ENCODE measurements around the gene TBCK. TPM values are rescaled to one million over a fixed set of nuclear protein-coding genes. Genes with fewer than 3 reads are reported as not detected.
"Not testable (repeated sequence)": the region's sequence is repeated elsewhere in the genome, so short reads cannot be mapped to it uniquely, and the experiment has no call there.

TBCK gene
- total RNA-seq, 2 experiments from 2014 or later = 20.2 to 22.0 TPM

- POLR2A ChIA-PET = not testable (repeated sequence)
These were observed 196.0 kb downstream of the TBCK start for GRCh38 chr4:106119949-106120555.

GRCh38 chr4:106116025-106116424 lies 200.0 kb downstream of the TBCK start:
- POLR2A ChIA-PET = no interaction called here
- CTCF ChIA-PET = no interaction called here
- no peaks in the 10 kb centered on the region for H3K27me3 Mint-ChIP-seq

More at GRCh38 chr4:106119949-106120555, 196.0 kb downstream of the TBCK start:
- H3K27ac Mint-ChIP-seq; H3K4me3 Mint-ChIP-seq; H3K4me1 Mint-ChIP-seq (ENCODE audit: low read depth); H3K27me3 Mint-ChIP-seq; DNase-seq; CTCF ChIA-PET; intact Hi-C loops (cut with micrococcal nuclease); H3K9me3 Mint-ChIP-seq: not testable (repeated sequence)
- H3K36me3 Mint-ChIP-seq = peaks cover 31% of the 10 kb centered on the region

DNA sequence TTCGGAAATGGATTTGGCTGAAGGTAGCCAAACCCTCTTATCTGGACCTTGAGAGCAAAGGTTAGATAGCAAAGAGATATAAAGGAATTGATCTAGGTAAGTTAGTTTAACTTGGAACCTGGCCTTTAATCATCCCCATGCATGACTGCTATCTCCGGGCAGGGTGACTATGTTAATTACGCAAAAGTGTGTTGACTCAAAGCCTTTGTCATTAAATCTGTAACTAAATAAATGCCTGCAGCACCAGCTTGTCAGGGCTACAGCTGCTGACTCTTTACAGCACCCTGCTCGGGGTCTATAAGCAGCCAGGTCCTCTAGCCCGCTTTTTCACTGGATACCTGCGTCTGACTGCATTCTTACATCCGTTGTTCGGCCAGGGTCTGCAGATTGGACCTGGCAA lies 201.7 kb downstream of the TBCK start:
- H3K4me3 Mint-ChIP-seq = no peak overlapping the region
- no peaks in the 10 kb centered on the region for H3K27me3 Mint-ChIP-seq
- no peak overlapping the region for H3K27ac Mint-ChIP-seq
- no peaks in the 10 kb centered on the region for H3K4me1 Mint-ChIP-seq (ENCODE audit: low read depth)
- H3K9me3 Mint-ChIP-seq = peaks cover 54% of the 10 kb centered on the region
- intact Hi-C loops (cut with micrococcal nuclease) = no loop called here
- H3K36me3 Mint-ChIP-seq = peaks cover 71% of the 10 kb centered on the region
- no peak for DNase-seq
- ChIA-PET POLR2A (no interaction called here), CTCF (no interaction called here)

More at GRCh38 chr4:106116025-106116424, 200.0 kb downstream of the TBCK start:
- intact Hi-C loops (cut with micrococcal nuclease) = no loop called here
- H3K4me3 Mint-ChIP-seq = no peak overlapping the region
- no peak for DNase-seq
- H3K9me3 Mint-ChIP-seq = peaks cover 37% of the 10 kb centered on the region
- H3K36me3 Mint-ChIP-seq = peaks cover 58% of the 10 kb centered on the region
- no peaks in the 10 kb centered on the region for H3K4me1 Mint-ChIP-seq (ENCODE audit: low read depth)
- no peak overlapping the region for H3K27ac Mint-ChIP-seq

GRCh38 chr4:106111778-106112469 lies 204.1 kb downstream of the TBCK start:
- POLR2A ChIA-PET; H3K27ac Mint-ChIP-seq; H3K4me1 Mint-ChIP-seq (ENCODE audit: low read depth); H3K4me3 Mint-ChIP-seq; intact Hi-C loops (cut with micrococcal nuclease); DNase-seq; H3K27me3 Mint-ChIP-seq: not testable (repeated sequence)
- Mint-ChIP-seq H3K36me3 (peaks cover 88% of the 10 kb centered on the region), H3K9me3 (peaks cover 58% of the 10 kb centered on the region)
- CTCF ChIA-PET = interaction anchor here (0.6 kb wide), 1 partner anchor 255 kb away, joined by 3 read pairs; no protein-coding TSS in a partner anchor

DNA sequence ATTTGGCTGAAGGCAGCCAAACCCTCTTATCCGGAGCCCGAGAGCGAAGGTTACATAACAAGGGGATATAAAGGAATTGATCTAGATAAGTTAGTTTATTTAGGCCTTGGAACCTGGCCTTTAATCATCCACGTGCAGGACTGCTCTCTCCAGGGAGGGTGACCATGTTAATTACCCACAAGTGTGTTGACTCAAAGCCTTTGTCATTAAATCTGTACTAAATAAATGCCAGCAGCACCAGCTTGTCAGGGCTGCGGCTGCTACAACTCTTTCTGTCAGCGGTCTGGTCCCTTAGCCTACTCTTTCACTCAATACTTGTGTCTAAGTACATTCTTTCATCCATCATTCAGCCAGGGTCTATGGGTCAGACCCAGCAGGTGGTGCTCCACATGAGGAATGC lies 206.1 kb downstream of the TBCK start:
- ChIA-PET POLR2A (no interaction called here), CTCF (no interaction called here)
- DNase-seq = no peak
- intact Hi-C loops (cut with micrococcal nuclease) = no loop called here
- Mint-ChIP-seq H3K27me3 (no peaks in the 10 kb centered on the region), H3K9me3 (peaks cover 54% of the 10 kb centered on the region), H3K4me1 (ENCODE audit: low read depth) (no peaks in the 10 kb centered on the region), H3K27ac (no peak overlapping the region), H3K4me3 (no peak overlapping the region), H3K36me3 (peaks cover 92% of the 10 kb centered on the region)

DNA sequence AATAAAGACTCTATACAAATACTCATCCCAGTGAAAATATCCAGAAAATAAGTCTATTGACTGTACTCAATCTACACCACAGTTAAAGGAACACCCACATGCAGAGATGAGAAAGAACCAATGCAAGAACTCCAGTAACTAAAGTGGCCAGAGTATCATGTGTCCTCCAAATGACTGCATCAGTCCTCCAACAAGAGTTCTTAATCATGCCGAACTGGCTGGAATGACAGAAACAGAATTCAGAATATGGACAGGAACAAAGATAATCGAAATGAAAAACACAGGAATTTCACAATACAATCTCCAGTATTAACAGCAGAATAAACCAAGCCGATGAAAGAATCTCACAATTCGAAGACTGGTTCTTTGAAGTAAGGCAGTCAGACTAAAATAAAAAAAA lies 210.3 kb downstream of the TBCK start:
- Mint-ChIP-seq H3K4me1 (ENCODE audit: low read depth) (no peaks in the 10 kb centered on the region), H3K27me3 (no peaks in the 10 kb centered on the region), H3K36me3 (peaks cover 70% of the 10 kb centered on the region), H3K9me3 (peaks cover 19% of the 10 kb centered on the region), H3K4me3 (no peak overlapping the region), H3K27ac (no peak overlapping the region)
- ChIA-PET CTCF (no interaction called here), POLR2A (no interaction called here)
- intact Hi-C loops (cut with micrococcal nuclease) = no loop called here
- DNase-seq = no peak

- POLR2A ChIA-PET = no interaction called here
These were observed 211.7 kb downstream of the TBCK start for GRCh38 chr4:106104276-106104675.

GRCh38 chr4:106096454-106096853 lies 219.6 kb downstream of the TBCK start:
- POLR2A ChIA-PET = no interaction called here
- no peak for DNase-seq
- intact Hi-C loops (cut with micrococcal nuclease) = no loop called here
- Mint-ChIP-seq H3K27me3 (no peaks in the 10 kb centered on the region), H3K4me1 (ENCODE audit: low read depth) (no peaks in the 10 kb centered on the region), H3K9me3 (peaks cover 11% of the 10 kb centered on the region), H3K27ac (no peak overlapping the region), H3K4me3 (no peak overlapping the region), H3K36me3 (peaks cover 56% of the 10 kb centered on the region)
- CTCF ChIA-PET = no interaction called here

More at GRCh38 chr4:106104276-106104675, 211.7 kb downstream of the TBCK start:
- no peaks in the 10 kb centered on the region for H3K4me1 Mint-ChIP-seq (ENCODE audit: low read depth)
- peaks cover 5% of the 10 kb centered on the region for H3K9me3 Mint-ChIP-seq
- CTCF ChIA-PET = no interaction called here
- no peaks in the 10 kb centered on the region for H3K27me3 Mint-ChIP-seq
- peaks cover 61% of the 10 kb centered on the region for H3K36me3 Mint-ChIP-seq
- H3K27ac Mint-ChIP-seq = no peak overlapping the region
- H3K4me3 Mint-ChIP-seq = no peak overlapping the region
- intact Hi-C loops (cut with micrococcal nuclease) = no loop called here
- no peak for DNase-seq

DNA sequence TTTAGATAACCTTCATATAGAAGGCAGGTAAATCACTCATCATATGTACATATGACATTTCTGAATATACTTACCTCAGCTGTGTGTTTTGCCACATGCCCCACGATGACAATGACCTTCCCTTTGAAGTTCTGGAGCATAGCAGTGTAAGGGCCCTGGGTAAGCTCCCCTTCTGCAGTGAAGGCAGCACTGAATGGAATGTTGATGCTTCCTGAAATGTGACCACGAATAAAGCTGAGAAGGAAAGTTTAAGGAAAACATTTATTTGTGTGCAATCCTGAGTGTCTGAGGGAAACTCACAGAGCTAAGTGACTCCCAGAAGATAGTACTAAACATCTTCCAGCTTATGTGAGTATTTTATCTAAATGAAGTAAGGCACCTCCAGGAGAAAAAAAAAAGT lies 220.6 kb downstream of the TBCK start:
- H3K9me3 Mint-ChIP-seq = peaks cover 22% of the 10 kb centered on the region
- no peaks in the 10 kb centered on the region for H3K4me1 Mint-ChIP-seq (ENCODE audit: low read depth)
- peaks cover 60% of the 10 kb centered on the region for H3K36me3 Mint-ChIP-seq
- no peak for DNase-seq
- POLR2A ChIA-PET = no interaction called here
- intact Hi-C loops (cut with micrococcal nuclease) = no loop called here
- no peaks in the 10 kb centered on the region for H3K27me3 Mint-ChIP-seq
- no peak overlapping the region for H3K27ac Mint-ChIP-seq
- CTCF ChIA-PET = no interaction called here
- H3K4me3 Mint-ChIP-seq = no peak overlapping the region

DNA sequence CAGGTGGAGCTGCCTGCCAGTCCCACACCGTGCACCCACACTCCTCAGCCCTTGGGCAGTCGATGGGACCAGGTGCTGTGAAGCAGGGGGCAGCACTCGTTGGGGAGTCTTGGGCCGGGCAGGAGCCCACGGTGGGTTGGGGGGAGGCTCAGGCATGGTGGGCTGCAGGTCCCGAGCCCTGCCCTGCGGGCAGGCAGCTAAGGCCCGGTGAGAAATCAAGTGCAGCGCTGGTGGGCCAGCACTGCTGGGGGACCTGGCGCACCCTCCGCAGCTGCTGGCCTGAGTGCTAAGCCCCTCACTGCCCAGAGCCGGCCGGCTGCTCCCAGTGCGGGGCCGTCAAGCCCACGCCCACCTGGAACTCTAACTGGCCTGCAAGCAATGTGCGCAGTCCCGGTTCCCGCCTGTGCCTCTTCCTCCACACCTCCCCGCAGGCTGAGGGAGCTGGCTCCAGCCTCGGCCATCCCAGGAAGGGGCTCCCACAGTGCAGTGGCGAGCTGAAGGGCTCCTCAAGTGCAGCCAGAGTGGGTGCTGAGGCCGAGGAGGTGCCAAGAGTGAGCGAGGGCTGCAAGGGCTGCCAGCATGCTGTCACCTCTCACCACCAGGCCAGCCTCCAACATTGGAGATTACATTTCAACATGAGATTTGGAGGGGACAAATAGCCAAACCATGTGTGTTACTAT lies 223.5 kb downstream of the TBCK start:
- peaks cover 82% of the 10 kb centered on the region for H3K36me3 Mint-ChIP-seq
- no peaks in the 10 kb centered on the region for H3K27me3 Mint-ChIP-seq
- no peak for DNase-seq
- POLR2A ChIA-PET = no interaction called here
- intact Hi-C loops (cut with micrococcal nuclease) = no loop called here
- CTCF ChIA-PET = no interaction called here
- peaks cover 48% of the 10 kb centered on the region for H3K9me3 Mint-ChIP-seq
- no peak overlapping the region for H3K4me3 Mint-ChIP-seq
- H3K4me1 Mint-ChIP-seq (ENCODE audit: low read depth) = no peaks in the 10 kb centered on the region
- no peak overlapping the region for H3K27ac Mint-ChIP-seq

GRCh38 chr4:106090826-106091225 lies 225.2 kb downstream of the TBCK start:
- Mint-ChIP-seq H3K27me3 (no peaks in the 10 kb centered on the region), H3K27ac (no peak overlapping the region), H3K4me3 (no peak overlapping the region), H3K36me3 (peaks cover 88% of the 10 kb centered on the region), H3K9me3 (peaks cover 60% of the 10 kb centered on the region), H3K4me1 (ENCODE audit: low read depth) (no peaks in the 10 kb centered on the region)
- CTCF ChIA-PET = no interaction called here
- intact Hi-C loops (cut with micrococcal nuclease) = no loop called here
- no peak for DNase-seq
- POLR2A ChIA-PET = no interaction called here

DNA sequence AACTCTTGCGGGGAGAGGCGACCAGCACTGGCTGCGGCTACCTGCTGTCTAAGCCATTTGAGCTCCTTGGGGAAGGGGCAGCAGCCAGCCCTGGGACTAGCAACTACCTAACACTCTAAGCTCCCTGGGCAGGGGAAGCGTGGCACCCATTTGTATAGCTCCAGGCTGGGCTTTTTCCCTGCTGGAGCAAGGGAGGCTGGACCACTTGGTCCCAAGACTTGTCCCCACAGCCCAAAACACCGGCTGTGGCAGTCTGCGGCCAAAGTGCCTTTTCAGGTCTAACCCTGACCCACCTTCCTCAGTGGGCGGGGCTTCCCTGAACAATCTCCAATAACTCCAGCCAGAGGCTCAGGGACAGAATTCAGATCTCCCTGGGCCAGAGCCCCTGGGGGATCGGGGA lies 232.9 kb downstream of the TBCK start:
- no peak for DNase-seq
- Mint-ChIP-seq H3K4me1 (ENCODE audit: low read depth) (no peaks in the 10 kb centered on the region), H3K27me3 (no peaks in the 10 kb centered on the region), H3K9me3 (peaks cover 71% of the 10 kb centered on the region), H3K36me3 (peaks cover 91% of the 10 kb centered on the region), H3K4me3 (no peak overlapping the region), H3K27ac (no peak overlapping the region)
- ChIA-PET POLR2A (no interaction called here), CTCF (no interaction called here)
- intact Hi-C loops (cut with micrococcal nuclease) = no loop called here

GRCh38 chr4:106080376-106080775 lies 235.6 kb downstream of the TBCK start:
- Mint-ChIP-seq H3K27ac (no peak overlapping the region), H3K27me3 (no peaks in the 10 kb centered on the region), H3K9me3 (peaks cover 64% of the 10 kb centered on the region), H3K36me3 (peaks cover 88% of the 10 kb centered on the region), H3K4me3 (no peak overlapping the region), H3K4me1 (ENCODE audit: low read depth) (no peaks in the 10 kb centered on the region)
- ChIA-PET CTCF (no interaction called here), POLR2A (no interaction called here)
- DNase-seq = no peak
- intact Hi-C loops (cut with micrococcal nuclease) = no loop called here
